Activated CD8-positive, alpha-beta memory T cell treated with anti-CD3 and anti-CD28 coated beads for 24 hours (primary cell): ENCODE measurements around the gene MAP4K2.
A peak's percentile ranks its signal among the peaks of the same experiment; 100 is the strongest.

Source experiments
- DNase-seq: peaks from one replicate; pipeline ENCODE4 v3.0.0-alpha.2; 2020

MAP4K2 gene

GRCh38 chr11:64810891-64811272, 7.9 kb upstream of the MAP4K2 start:
- DNase-seq: peak; percentile 74

- DNase-seq: peak; percentile 93
Observed at GRCh38 chr11:64810271-64810890, 7.4 kb upstream of the MAP4K2 start, which contains the start of gene MEN1. TSS of gene MEN1 (minus strand) at chr11:64810551. CDS start at chr11:64810109, 442 bp downstream.

GRCh38 chr11:64809781-64810241, 6.8 kb upstream of the MAP4K2 start:
- peak; percentile 64 for DNase-seq

- no peak for DNase-seq
Observed at GRCh38 chr11:64805481-64805880, 2.5 kb upstream of the MAP4K2 start.

GRCh38 chr11:64804346-64805210, 1.6 kb upstream of the MAP4K2 start:
- DNase-seq: no peak

GRCh38 chr11:64803846-64804345, 882 bp upstream of the MAP4K2 start:
- no peak for DNase-seq

GRCh38 chr11:64802370-64803157, 450 bp downstream of the MAP4K2 start:
- no peak for DNase-seq

- DNase-seq: no peak
Observed at GRCh38 chr11:64801561-64802369, 1.2 kb downstream of the MAP4K2 start.

- no peak for DNase-seq
Observed at GRCh38 chr11:64801158-64801464, 1.9 kb downstream of the MAP4K2 start.

- DNase-seq: no peak
Observed at GRCh38 chr11:64800303-64801157, 2.5 kb downstream of the MAP4K2 start.

- no peak for DNase-seq
Observed at GRCh38 chr11:64799623-64800302, 3.3 kb downstream of the MAP4K2 start.

- no peak for DNase-seq
Observed at GRCh38 chr11:64799256-64799622, 3.8 kb downstream of the MAP4K2 start.

GRCh38 chr11:64796757-64797541, 6.1 kb downstream of the MAP4K2 start:
- no peak for DNase-seq

- DNase-seq: no peak
Observed at GRCh38 chr11:64796047-64796756, 6.8 kb downstream of the MAP4K2 start.

- DNase-seq: no peak
Observed at GRCh38 chr11:64794526-64794925, 8.5 kb downstream of the MAP4K2 start.

- DNase-seq: no peak
Observed at GRCh38 chr11:64793271-64794160, 9.5 kb downstream of the MAP4K2 start.

GRCh38 chr11:64792482-64792881, 10.5 kb downstream of the MAP4K2 start:
- DNase-seq: no peak

- DNase-seq: no peak
Observed at GRCh38 chr11:64791781-64792291, 11.2 kb downstream of the MAP4K2 start.
